ENCODE measurements around the gene TMEM215. TPM values are rescaled to one million over a fixed set of nuclear protein-coding genes. Genes with fewer than 3 reads are reported as not detected.
"Not testable (repeated sequence)": the region's sequence is repeated elsewhere in the genome, so short reads cannot be mapped to it uniquely, and the experiment has no call there.

Gene TMEM215
- total RNA-seq, 1 donor from 2014 or later = 0.52 TPM

GRCh38 chr9:32776201-32776600 lies 7.1 kb upstream of the TMEM215 start:
- Histone ChIP-seq H3K9ac (ENCODE audit: low read depth in 1 of 3, low read length in 3 of 3) (no peak overlapping the region), H3K4me1 (ENCODE audit: control insufficient read depth in 3 of 3, insufficient read depth in 3 of 3, low read length in 3 of 3) (no peaks in the 10 kb centered on the region)

DNA sequence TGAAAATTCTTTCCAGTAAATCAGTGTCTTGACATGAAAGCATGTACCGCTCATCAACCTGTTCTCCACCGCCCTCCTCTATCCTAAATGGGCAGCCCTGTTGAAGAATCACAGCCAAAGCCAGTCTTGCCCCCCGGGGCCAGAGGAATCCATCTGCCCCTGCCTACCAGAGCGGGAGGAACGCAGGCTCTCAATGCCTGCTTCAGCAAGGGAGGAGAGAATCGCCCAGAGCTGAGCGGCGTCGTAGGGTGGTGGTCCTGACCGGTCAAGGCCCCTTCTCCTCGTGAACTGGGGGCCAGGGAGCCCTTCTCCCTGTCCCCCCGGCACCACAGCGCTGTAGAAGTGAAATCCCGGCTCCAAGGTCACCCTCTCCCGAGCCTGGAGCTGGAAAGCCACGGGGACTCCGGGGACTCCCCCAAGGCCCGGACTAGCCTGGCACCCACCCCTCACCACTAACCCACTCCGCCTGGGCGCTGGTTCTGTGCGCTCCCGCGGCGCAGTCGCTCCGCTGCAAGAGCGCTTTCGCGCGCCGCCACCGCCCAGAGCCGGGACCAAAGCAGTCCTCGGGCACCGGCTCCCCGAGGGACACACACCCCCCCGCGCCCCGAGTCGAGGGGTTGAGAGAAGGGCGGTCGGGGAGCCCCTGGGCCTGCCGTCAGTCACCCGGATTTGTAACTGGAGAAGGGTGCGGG lies 718 bp upstream of the TMEM215 start:
- Histone ChIP-seq H3K27ac (ENCODE audit: low read depth, low read length) (no peak overlapping the region), H3K27me3 (ENCODE audit: control insufficient read depth in 3 of 3, insufficient read depth in 3 of 3, low read length in 3 of 3) (peaks cover 36 to 42% (median 39%) of the 10 kb centered on the region in 3 donors), H3K4me1 (ENCODE audit: control insufficient read depth in 3 of 3, insufficient read depth in 3 of 3, low read length in 3 of 3) (peaks cover 4 to 7% (median 5%) of the 10 kb centered on the region in 3 donors), H3K9ac (ENCODE audit: low read depth in 1 of 3, low read length in 3 of 3) (no peak overlapping the region), H3K9me3 (ENCODE audit: control insufficient read depth in 3 of 3, low read length in 3 of 3) (no peaks in the 10 kb centered on the region), H3K36me3 (ENCODE audit: control insufficient read depth in 3 of 3, insufficient read depth in 3 of 3, low read length in 3 of 3) (no peaks in the 10 kb centered on the region), H3K4me3 (ENCODE audit: low read length in 3 of 3) (peak overlapping the region in 1 of 3 donors; percentile 29)

More at GRCh38 chr9:32776201-32776600, 7.1 kb upstream of the TMEM215 start:
- peaks cover 0 to 8% (median 3%) of the 10 kb centered on the region in 3 donors for H3K9me3 ChIP-seq (ENCODE audit: control insufficient read depth in 3 of 3, low read length in 3 of 3)
- H3K4me3 ChIP-seq (ENCODE audit: low read length in 3 of 3) = no peak overlapping the region
- no peaks in the 10 kb centered on the region for H3K36me3 ChIP-seq (ENCODE audit: control insufficient read depth in 3 of 3, insufficient read depth in 3 of 3, low read length in 3 of 3)
- H3K27ac ChIP-seq (ENCODE audit: low read depth, low read length) = no peak overlapping the region
- H3K27me3 ChIP-seq (ENCODE audit: control insufficient read depth in 3 of 3, insufficient read depth in 3 of 3, low read length in 3 of 3) = peaks cover 0 to 7% (median 7%) of the 10 kb centered on the region in 3 donors

- Histone ChIP-seq H3K9ac (ENCODE audit: low read depth in 1 of 3, low read length in 3 of 3) (no peak overlapping the region), H3K27ac (ENCODE audit: low read depth, low read length) (no peak overlapping the region), H3K36me3 (ENCODE audit: control insufficient read depth in 3 of 3, insufficient read depth in 3 of 3, low read length in 3 of 3) (no peaks in the 10 kb centered on the region), H3K4me1 (ENCODE audit: control insufficient read depth in 3 of 3, insufficient read depth in 3 of 3, low read length in 3 of 3) (peaks cover 4 to 7% (median 5%) of the 10 kb centered on the region in 3 donors), H3K4me3 (ENCODE audit: low read length in 3 of 3) (no peak overlapping the region), H3K27me3 (ENCODE audit: control insufficient read depth in 3 of 3, insufficient read depth in 3 of 3, low read length in 3 of 3) (peaks cover 20 to 22% (median 21%) of the 10 kb centered on the region in 3 donors), H3K9me3 (ENCODE audit: control insufficient read depth in 3 of 3, low read length in 3 of 3) (no peaks in the 10 kb centered on the region)
Observed at GRCh38 chr9:32787816-32788215, 4.5 kb downstream of the TMEM215 start.

- H3K27me3 ChIP-seq (ENCODE audit: control insufficient read depth in 3 of 3, insufficient read depth in 3 of 3, low read length in 3 of 3); H3K4me1 ChIP-seq (ENCODE audit: control insufficient read depth in 3 of 3, insufficient read depth in 3 of 3, low read length in 3 of 3); H3K4me3 ChIP-seq (ENCODE audit: low read length in 3 of 3); H3K36me3 ChIP-seq (ENCODE audit: control insufficient read depth in 3 of 3, insufficient read depth in 3 of 3, low read length in 3 of 3); H3K9me3 ChIP-seq (ENCODE audit: control insufficient read depth in 3 of 3, low read length in 3 of 3); H3K9ac ChIP-seq (ENCODE audit: low read depth in 1 of 3, low read length in 3 of 3); H3K27ac ChIP-seq (ENCODE audit: low read depth, low read length): not testable (repeated sequence)
Observed at GRCh38 chr9:32796015-32796414, 12.7 kb downstream of the TMEM215 start.

DNA sequence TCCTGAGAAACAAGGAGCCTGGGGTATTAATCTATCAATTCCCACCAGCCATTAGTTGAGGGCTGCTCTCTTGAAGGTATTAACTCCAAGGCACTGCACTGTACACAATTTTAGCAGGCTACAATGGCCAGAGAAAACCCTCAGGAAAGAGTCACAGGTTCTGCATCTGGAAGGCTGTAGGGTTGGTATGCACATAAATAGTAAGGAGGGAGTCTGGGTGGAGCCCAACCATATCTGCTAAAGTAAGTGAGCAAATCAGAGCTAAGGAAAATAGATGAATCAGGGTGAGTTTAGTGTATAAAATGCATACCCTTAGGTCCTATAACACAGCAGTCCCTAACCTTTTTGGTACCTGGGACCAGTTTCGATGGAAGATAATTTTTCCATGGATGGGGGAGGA lies 18.2 kb downstream of the TMEM215 start:
- no peaks in the 10 kb centered on the region for H3K27me3 ChIP-seq (ENCODE audit: control insufficient read depth in 3 of 3, insufficient read depth in 3 of 3, low read length in 3 of 3)
- no peak overlapping the region for H3K27ac ChIP-seq (ENCODE audit: low read depth, low read length)
- no peaks in the 10 kb centered on the region for H3K9me3 ChIP-seq (ENCODE audit: control insufficient read depth in 3 of 3, low read length in 3 of 3)
- no peaks in the 10 kb centered on the region for H3K4me1 ChIP-seq (ENCODE audit: control insufficient read depth in 3 of 3, insufficient read depth in 3 of 3, low read length in 3 of 3)
- H3K36me3 ChIP-seq (ENCODE audit: control insufficient read depth in 3 of 3, insufficient read depth in 3 of 3, low read length in 3 of 3) = no peaks in the 10 kb centered on the region
- H3K9ac ChIP-seq (ENCODE audit: low read depth in 1 of 3, low read length in 3 of 3) = no peak overlapping the region
- H3K4me3 ChIP-seq (ENCODE audit: low read length in 3 of 3) = no peak overlapping the region

DNA sequence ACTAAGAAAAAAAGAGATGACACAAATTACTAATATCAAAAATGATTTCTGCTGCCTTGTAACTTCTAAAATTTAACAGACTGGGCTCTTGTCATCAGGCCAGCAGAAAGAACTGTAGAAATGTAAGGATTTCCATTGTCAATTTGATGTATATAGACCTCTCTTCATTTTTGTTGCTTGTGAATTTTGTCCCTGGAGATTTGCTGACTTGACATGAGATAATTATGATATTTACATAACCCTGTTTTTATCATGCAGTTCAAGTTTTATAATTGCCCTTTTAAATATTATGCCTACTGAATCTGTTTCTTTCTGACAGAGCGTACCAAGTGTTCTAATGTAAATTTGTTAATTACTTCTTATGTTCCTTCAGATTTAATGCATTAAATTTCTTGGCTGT lies 23.9 kb downstream of the TMEM215 start:
- Histone ChIP-seq H3K27me3 (ENCODE audit: control insufficient read depth in 3 of 3, insufficient read depth in 3 of 3, low read length in 3 of 3) (no peaks in the 10 kb centered on the region), H3K9ac (ENCODE audit: low read depth in 1 of 3, low read length in 3 of 3) (no peak overlapping the region), H3K4me1 (ENCODE audit: control insufficient read depth in 3 of 3, insufficient read depth in 3 of 3, low read length in 3 of 3) (no peaks in the 10 kb centered on the region), H3K4me3 (ENCODE audit: low read length in 3 of 3) (no peak overlapping the region), H3K27ac (ENCODE audit: low read depth, low read length) (no peak overlapping the region), H3K36me3 (ENCODE audit: control insufficient read depth in 3 of 3, insufficient read depth in 3 of 3, low read length in 3 of 3) (no peaks in the 10 kb centered on the region), H3K9me3 (ENCODE audit: control insufficient read depth in 3 of 3, low read length in 3 of 3) (peaks cover 0 to 3% (median 0%) of the 10 kb centered on the region in 3 donors)

DNA sequence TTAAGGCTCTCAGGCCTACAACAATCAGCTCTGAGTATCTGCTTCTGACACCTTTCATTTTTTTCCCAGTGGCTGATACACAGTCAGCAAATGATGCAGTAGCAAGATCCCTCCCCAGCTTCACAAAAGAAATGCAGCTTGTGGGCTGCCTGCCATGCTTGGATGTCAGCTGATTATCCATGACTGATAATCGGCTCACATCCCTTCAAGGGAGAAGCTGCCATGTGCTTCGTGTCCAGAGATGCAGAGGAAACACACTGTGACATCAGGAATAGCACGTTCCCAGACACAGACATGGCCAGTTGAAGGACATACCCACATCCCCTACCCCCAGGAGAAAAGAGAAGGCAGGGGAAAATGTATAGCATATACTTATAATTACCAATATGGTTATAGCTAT lies 27.9 kb downstream of the TMEM215 start:
- H3K27me3 ChIP-seq (ENCODE audit: control insufficient read depth in 3 of 3, insufficient read depth in 3 of 3, low read length in 3 of 3) = no peaks in the 10 kb centered on the region
- H3K36me3 ChIP-seq (ENCODE audit: control insufficient read depth in 3 of 3, insufficient read depth in 3 of 3, low read length in 3 of 3) = no peaks in the 10 kb centered on the region
- H3K27ac ChIP-seq (ENCODE audit: low read depth, low read length) = no peak overlapping the region
- no peak overlapping the region for H3K9ac ChIP-seq (ENCODE audit: low read depth in 1 of 3, low read length in 3 of 3)
- H3K9me3 ChIP-seq (ENCODE audit: control insufficient read depth in 3 of 3, low read length in 3 of 3) = peaks cover 0 to 3% (median 0%) of the 10 kb centered on the region in 3 donors
- H3K4me1 ChIP-seq (ENCODE audit: control insufficient read depth in 3 of 3, insufficient read depth in 3 of 3, low read length in 3 of 3) = no peaks in the 10 kb centered on the region
- H3K4me3 ChIP-seq (ENCODE audit: low read length in 3 of 3) = no peak overlapping the region

- Histone ChIP-seq H3K4me3 (ENCODE audit: low read length in 3 of 3) (no peak overlapping the region), H3K27me3 (ENCODE audit: control insufficient read depth in 3 of 3, insufficient read depth in 3 of 3, low read length in 3 of 3) (peaks cover 0 to 3% (median 0%) of the 10 kb centered on the region in 3 donors), H3K36me3 (ENCODE audit: control insufficient read depth in 3 of 3, insufficient read depth in 3 of 3, low read length in 3 of 3) (no peaks in the 10 kb centered on the region), H3K9me3 (ENCODE audit: control insufficient read depth in 3 of 3, low read length in 3 of 3) (no peaks in the 10 kb centered on the region), H3K27ac (ENCODE audit: low read depth, low read length) (no peak overlapping the region), H3K4me1 (ENCODE audit: control insufficient read depth in 3 of 3, insufficient read depth in 3 of 3, low read length in 3 of 3) (no peaks in the 10 kb centered on the region), H3K9ac (ENCODE audit: low read depth in 1 of 3, low read length in 3 of 3) (no peak overlapping the region)
Observed at GRCh38 chr9:32820322-32820721, 37.0 kb downstream of the TMEM215 start.

- Histone ChIP-seq H3K9ac (ENCODE audit: low read depth in 1 of 3, low read length in 3 of 3) (no peak overlapping the region), H3K4me3 (ENCODE audit: low read length in 3 of 3) (no peak overlapping the region), H3K36me3 (ENCODE audit: control insufficient read depth in 3 of 3, insufficient read depth in 3 of 3, low read length in 3 of 3) (no peaks in the 10 kb centered on the region), H3K4me1 (ENCODE audit: control insufficient read depth in 3 of 3, insufficient read depth in 3 of 3, low read length in 3 of 3) (no peaks in the 10 kb centered on the region), H3K27ac (ENCODE audit: low read depth, low read length) (no peak overlapping the region), H3K9me3 (ENCODE audit: control insufficient read depth in 3 of 3, low read length in 3 of 3) (no peaks in the 10 kb centered on the region), H3K27me3 (ENCODE audit: control insufficient read depth in 3 of 3, insufficient read depth in 3 of 3, low read length in 3 of 3) (peaks cover 0 to 3% (median 0%) of the 10 kb centered on the region in 3 donors)
Observed at GRCh38 chr9:32823101-32823500, 39.8 kb downstream of the TMEM215 start.

GRCh38 chr9:32823551-32823950 lies 40.2 kb downstream of the TMEM215 start:
- no peaks in the 10 kb centered on the region for H3K4me1 ChIP-seq (ENCODE audit: control insufficient read depth in 3 of 3, insufficient read depth in 3 of 3, low read length in 3 of 3)
- no peak overlapping the region for H3K9ac ChIP-seq (ENCODE audit: low read depth in 1 of 3, low read length in 3 of 3)
- H3K36me3 ChIP-seq (ENCODE audit: control insufficient read depth in 3 of 3, insufficient read depth in 3 of 3, low read length in 3 of 3) = no peaks in the 10 kb centered on the region
- peaks cover 0 to 3% (median 0%) of the 10 kb centered on the region in 3 donors for H3K27me3 ChIP-seq (ENCODE audit: control insufficient read depth in 3 of 3, insufficient read depth in 3 of 3, low read length in 3 of 3)
- H3K27ac ChIP-seq (ENCODE audit: low read depth, low read length) = no peak overlapping the region
- H3K4me3 ChIP-seq (ENCODE audit: low read length in 3 of 3) = no peak overlapping the region
- H3K9me3 ChIP-seq (ENCODE audit: control insufficient read depth in 3 of 3, low read length in 3 of 3) = no peaks in the 10 kb centered on the region

All from skeletal muscle tissue (tissue), 4 donors.